GM18873 (cell line): Measurements from ENCODE around the gene INPP5A.

Experiments used
- ATAC-seq: cut with Tn5 transposase; IDR thresholded peaks from one replicate; pipeline ENCODE4 v1.9.1; 2021; ENCODE audit warnings: mild to moderate bottlenecking, moderate library complexity, moderate number of reproducible peaks; ENCODE audit not compliant: unreplicated experiment, low FRiP score

INPP5A gene

DNA sequence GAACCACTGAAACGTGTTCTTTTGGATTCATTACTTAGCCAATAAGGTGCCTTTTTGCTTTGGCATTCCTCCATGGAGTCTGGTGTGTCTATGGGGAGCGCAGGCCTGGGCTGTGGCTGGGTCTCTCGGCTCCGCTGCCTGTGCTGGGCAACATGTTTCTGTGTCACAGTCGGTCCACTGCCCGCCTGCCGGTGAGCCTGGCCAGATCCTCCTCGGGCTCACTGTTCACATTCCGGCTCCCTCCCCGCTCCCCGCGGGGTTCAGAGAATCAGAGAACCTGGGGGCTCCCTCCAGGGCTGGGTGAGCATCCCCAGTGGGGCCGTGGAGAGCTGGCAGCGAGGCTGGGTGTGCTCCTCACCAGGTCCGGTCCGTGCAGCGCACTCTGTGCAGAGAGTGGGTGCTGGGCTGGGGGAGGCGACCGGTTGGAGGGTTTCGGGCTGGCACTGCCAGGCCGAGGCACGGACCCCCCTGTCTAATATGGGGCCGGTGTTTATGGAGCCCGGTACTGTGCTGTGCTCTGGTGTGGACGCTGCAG, 70.4 kb downstream of the INPP5A start:
- no peak for ATAC-seq

GRCh38 chr10:132608511-132609195, 71.1 kb downstream of the INPP5A start:
- no peak for ATAC-seq

GRCh38 chr10:132609211-132609610, 71.6 kb downstream of the INPP5A start:
- ATAC-seq = no peak

DNA sequence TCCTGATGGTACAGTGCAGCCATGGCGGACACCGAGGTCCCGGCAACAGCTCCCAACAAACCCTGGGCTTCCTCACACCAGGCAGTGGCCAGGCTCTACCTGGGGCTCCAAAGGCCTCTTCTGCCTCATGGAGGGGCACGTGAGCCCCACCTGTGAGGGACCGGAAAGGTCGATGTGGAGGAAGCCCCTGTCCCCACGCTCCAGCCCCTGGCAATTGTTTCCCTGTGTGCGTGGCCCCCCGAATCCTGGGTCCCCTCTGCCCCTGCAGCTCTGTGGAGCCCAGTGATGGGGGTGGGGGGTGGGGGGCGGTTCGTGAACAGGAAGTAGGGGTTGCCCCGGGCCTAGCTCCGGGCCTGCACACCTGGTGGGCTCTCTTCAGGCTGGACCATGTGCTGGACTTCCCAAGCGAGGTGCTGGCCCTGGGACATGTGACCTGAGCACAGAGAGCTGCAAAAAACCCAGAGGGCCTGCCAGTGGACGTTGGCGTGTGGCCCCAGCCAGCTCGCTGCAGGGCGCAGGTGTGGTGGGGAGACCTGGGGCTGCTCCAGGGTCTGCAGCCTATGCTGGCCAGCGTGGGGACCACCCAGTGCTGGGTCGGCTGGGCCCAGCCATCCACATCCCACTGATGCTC, 72.6 kb downstream of the INPP5A start:
- no peak for ATAC-seq

- ATAC-seq = no peak
These were observed 73.7 kb downstream of the INPP5A start for GRCh38 chr10:132611026-132611910.

GRCh38 chr10:132611986-132612385, 74.4 kb downstream of the INPP5A start:
- ATAC-seq = no peak

GRCh38 chr10:132612571-132613504, 75.3 kb downstream of the INPP5A start:
- no peak for ATAC-seq

DNA sequence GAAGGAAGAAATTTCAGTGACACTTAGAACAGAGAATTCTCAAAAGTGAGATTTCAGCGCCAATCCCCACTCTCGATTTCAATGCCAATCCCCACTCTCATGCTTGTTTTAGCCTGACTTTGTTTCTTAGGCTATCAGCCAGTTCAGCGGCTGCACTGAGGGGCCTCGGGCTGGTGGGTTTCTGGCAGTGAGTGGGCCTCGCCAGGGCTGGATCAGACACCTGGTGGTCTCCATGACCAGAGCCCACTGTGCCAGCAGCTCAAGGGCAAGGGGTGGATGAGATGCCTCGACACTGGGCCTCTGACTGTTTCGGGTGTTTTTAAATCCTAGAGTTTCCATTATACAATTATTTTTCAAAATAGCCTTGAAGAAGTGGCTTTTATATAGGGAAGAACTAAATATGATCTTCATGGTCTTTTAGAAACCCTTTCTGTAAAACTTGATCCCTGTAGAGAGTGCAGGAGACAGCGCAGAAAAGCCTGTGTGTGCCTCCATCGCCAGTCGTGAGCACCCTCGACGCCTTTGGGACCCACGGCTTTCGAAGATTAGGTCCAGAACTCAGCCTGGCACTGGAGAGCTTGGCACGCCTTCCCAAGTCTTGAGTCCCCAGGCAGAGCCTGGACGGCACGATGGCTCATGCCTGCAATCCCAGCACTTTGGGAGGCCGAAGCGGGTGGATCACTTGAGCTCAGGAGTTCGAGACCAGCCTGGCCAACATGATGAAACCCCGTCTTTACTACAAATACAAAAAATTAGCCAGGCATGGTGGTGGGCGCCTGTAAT, 76.2 kb downstream of the INPP5A start:
- ATAC-seq = no peak

GRCh38 chr10:132614431-132615340, 77.1 kb downstream of the INPP5A start:
- ATAC-seq = no peak

DNA sequence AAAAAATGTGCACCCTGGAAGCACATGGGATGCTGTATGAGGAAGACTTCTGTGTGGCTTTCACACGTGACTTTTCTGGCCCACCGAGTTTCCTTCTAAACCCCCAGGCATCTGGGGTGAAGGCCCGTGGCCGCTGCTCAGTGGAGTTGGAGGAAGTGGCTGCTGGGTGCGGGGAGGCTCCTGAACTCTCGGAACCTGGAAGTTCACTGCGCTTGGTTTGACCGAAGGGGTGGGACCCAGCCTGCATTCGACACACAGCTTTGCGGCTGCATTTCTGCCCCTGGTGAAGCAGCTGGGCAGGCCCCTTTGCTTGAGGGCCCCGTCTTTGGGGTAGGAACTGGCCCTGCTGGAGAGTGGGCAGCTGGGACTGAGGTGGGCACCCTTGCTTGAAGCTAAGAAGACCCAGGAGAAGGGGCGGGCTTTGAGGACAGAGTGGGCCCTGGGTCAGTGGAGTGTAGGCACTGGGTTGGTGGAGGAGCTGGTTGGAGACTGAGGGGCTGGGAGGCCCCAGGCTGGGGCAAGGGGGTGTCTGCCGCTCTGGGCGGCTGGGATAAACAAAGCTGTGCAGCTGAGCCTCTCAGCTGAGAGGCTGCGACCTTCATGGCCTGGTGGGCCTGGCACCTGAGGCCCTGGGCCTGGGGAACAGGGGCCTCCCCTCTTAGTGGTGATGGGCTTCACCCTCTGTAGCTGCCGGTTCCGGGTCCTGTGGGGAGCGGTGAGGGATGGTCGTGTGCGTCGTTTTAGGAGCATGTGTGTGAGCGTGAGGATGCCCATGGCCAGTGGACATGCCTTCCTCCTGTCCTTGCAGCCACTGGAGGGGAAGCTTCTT, 78.0 kb downstream of the INPP5A start:
- ATAC-seq = no peak

DNA sequence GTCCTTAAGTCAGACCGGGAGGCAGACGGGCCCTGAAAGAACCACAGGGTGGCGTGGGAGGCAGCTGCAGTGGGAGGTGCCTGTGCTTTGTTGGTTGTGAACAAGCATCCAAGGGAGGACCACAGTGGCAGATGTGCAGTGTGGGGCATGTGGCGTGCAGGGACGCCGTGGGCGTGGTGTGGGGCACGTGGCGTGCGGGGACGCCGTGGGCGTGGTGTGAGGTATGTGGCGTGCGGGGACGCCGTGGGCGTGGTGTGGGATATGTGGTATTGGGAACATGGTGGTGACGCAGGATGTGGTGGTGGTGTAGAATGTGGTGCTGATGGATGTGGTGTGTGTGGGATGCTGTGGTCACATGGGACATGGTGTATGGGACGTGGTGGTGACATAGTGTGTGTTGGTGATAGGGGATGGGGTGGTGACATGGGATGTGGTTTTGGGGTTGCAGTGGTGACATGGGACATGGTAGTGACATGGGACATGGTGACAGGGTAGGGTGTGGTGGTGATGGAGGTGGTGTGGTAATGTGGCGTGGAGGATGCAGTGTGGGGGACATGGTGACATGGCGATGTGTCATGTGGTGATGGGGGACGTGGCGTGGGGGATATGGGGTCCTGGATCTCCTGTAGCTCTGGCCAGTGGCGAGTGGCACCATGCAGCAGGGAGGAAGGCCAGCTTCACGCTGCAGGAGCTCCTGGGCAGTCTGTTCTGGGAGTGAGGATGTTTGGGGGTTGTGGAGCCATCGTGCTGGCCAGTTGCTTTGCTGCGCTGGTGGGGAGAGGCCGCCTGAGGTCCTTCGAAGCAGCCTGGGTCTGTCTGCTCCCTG, 78.8 kb downstream of the INPP5A start:
- ATAC-seq = no peak

GRCh38 chr10:132616996-132617736, 79.6 kb downstream of the INPP5A start:
- ATAC-seq = no peak

DNA sequence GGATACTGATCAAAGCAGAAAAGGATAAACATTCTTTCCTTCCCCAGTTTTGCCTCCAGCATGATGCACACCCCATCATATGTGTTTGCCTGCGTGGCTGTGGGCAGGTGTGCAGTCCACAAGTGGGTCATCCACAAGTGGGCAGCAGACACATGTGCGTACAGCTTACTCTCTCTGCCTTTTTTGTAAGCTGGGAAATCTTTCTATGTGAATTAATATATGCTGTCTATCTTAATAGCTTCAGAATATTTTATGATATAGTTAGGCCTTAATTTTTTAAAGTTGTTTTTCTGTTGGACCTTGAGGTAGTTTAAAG, 80.1 kb downstream of the INPP5A start:
- ATAC-seq = no peak

DNA sequence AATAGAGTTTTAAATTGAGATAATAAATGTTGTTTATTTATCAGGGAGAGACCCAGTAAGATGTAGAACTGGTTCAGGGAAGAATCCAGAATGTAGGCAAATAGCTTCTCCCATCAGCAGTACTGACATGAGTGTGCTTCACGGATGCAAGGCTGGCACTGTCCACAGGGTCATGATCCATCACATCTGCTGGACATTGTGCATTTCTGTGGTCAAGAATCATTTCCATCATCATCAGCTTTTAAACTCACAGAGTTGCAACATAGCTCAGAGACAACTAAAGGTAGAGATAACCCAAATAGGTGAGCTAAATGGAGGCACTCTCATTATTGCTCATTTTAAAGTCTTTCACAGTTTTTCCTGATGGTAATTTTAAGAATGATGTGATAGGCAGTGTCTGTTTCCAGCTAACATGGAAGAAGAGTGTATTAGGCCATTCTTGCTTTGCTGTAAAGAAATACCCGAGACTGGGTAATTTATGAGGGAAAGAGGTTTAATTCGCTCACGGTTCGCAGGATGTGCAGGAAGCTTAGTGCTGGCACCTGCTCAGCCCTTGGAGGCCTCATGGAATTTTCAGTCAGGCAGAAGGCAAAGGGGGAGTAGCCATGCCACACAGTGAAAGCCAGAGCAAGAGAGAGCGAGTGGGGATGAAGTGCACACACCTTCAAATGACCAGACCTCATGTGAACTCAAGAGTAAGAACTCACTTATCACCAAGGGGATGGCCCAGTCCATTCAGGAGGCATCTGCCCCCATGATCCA, 80.8 kb downstream of the INPP5A start:
- ATAC-seq = no peak

GRCh38 chr10:132619927-132620326, 82.3 kb downstream of the INPP5A start:
- no peak for ATAC-seq
